Panc1 (cell line): ENCODE measurements around the gene HOXC9.

ENCODE experiments used
- CTCF ChIP-seq: fragments of 450-650 bp; IDR thresholded peaks from 2 replicates; pipeline ENCODE4 v1.5.1; 2017; ENCODE audit warnings: mild to moderate bottlenecking
- SIN3A ChIP-seq: IDR thresholded peaks from 2 replicates; pipeline ENCODE4 v1.6.1; 2012; ENCODE audit warnings: low read depth, mild to moderate bottlenecking, low read length, moderate library complexity, borderline replicate concordance; ENCODE audit not compliant: insufficient read depth

- TF ChIP-seq CTCF (no peak), SIN3A (no peak)
Measured at GRCh38 chr12:53976823-53977595, 23.0 kb upstream of the HOXC9 start.
